Measurements from ENCODE around the gene CDH4.

CDH4 gene

DNA sequence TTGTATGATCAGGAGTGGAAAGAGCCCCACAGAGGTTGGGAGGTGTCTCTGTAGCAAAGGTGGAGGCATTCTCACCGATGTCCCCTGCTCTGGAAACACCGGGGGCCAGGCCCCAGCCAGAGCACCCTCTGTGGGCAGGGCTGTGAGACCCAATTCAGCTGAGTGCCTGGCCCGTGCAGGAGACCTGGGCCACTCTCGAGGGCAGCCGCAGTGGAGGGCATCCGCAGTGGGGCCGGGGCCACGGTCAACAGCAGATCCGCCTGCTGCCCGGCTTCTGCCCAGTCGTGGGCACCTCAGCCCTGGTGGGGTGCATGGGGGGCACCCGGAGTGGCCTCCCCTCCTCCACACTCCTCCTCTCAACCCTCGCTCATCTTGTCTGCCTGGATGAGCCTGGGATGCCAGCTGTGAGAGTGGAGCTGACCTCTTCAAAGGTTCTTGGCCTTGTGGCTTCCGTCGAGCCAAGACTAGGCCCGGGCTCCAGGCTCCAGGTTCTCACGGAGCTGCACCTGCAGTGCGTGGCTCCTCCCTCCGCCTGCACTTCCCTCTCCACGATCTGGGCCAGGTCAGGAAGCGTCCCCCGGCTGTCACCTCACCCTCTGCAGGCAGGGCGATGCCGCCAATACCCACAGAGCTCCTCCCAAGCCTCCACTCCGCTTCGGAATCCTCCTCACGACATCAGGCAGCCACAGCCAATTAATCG, 678.9 kb downstream of the CDH4 start:
- DNase-seq (ENCODE audit: low read depth): no peak

DNA sequence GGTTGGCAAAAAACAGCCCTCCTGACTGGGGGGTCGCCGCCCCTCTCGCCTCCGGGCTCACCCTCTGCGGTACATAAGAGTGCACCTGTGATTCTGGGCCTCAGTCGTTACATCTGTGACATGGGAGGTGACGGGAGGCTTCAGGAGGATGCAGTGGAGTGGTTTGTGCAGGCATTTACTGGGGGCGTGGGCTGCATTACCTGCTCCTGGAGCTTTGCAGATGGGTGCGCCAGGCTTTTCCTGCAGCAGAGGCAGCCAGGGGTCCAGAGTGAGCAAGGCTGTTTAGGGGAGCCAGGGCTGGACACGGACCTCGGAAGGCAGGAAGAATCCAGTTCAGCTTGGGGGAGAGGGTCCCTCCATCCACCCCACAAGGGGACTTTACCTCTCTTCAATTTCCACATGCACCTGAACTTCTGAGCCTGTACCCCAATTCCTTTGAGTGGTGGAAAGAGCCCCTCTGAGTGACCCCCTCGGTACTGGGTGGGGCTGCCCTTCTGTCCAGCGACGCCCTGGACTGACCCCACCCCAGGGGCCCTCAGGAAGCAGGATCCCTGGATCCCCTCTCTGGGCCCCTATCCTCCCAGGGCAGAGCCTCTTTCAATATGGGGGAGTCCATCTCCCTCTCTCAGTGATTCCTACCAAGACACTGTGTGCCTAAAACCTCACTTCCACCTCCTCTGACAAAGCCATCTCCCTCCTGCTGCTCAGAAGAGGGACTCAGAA, 679.6 kb downstream of the CDH4 start:
- no peak for DNase-seq (ENCODE audit: low read depth)

DNA sequence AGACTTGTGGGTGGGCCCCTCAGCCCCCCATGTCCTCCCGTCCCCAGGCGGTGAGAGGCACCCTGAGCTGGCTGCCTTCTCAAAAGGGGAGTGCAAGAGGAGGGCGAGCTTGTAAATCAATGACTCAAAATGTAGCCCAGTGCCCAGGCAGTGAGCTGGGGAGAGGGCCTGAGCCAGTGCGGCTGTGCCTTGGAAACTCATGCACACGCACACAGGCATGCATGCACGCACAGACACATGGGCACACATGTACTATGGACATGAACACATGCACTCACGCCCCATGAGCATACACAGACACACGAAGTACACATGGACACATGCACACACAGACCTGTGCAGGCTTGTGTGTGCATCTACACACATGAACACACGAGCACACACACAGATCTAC, 680.1 kb downstream of the CDH4 start:
- no peak for DNase-seq (ENCODE audit: low read depth)

DNA sequence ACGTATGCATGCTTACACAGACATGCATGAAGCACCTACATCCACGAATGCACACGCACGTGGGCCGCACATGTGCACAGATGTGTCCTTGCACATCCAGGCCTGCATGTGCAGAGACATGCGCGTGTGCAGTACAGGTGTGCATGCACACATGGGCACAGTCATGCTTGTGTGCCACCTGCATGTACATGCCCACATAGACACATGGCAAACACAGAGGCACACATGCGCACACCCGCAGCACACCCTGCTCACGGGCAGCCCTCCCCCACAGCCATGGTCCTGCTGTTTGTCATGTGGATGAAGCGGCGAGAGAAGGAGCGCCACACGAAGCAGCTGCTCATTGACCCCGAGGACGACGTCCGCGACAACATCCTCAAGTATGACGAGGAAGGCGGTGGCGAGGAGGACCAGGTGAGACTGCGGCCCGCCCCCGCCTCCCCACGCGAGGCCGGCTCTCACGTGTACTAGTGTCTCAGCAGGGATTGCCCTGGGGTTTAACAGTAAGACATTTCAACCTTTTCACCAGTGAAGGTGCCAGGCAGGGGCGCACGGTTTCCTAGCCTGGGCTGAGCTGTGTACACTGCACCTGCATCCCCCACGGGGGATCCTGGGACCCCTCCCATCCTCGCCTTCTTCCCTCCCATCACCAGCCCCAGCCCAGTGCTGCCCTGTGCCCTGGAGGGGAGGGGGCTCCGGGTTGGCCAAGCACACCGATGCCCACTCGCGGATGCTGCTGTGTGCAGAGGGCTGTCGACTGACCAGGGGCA, 680.8 kb downstream of the CDH4 start:
- DNase-seq (ENCODE audit: low read depth): no peak

DNA sequence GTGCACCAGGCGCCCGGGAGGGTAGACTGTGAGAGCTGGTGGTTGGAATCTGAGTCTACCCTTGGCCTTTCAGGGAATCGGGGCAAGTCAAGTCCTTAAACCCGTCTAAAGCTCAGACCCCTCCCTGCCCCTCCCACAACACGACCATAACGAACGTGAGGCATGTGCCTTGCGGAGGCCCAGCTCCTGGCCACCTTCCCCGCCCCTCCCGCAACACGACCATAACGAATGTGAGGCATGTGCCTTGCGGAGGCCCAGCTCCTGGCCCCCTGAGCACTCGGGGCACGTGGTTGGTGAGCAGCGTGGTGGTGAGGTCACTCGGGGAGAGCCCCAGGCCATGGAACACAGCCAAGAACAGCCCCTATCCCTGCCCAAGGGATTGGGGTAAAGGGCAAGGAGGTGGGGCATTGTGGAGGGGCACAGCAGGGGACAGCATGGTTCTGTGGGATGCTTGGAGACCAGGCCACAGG, 681.5 kb downstream of the CDH4 start:
- no peak for DNase-seq (ENCODE audit: low read depth)

DNA sequence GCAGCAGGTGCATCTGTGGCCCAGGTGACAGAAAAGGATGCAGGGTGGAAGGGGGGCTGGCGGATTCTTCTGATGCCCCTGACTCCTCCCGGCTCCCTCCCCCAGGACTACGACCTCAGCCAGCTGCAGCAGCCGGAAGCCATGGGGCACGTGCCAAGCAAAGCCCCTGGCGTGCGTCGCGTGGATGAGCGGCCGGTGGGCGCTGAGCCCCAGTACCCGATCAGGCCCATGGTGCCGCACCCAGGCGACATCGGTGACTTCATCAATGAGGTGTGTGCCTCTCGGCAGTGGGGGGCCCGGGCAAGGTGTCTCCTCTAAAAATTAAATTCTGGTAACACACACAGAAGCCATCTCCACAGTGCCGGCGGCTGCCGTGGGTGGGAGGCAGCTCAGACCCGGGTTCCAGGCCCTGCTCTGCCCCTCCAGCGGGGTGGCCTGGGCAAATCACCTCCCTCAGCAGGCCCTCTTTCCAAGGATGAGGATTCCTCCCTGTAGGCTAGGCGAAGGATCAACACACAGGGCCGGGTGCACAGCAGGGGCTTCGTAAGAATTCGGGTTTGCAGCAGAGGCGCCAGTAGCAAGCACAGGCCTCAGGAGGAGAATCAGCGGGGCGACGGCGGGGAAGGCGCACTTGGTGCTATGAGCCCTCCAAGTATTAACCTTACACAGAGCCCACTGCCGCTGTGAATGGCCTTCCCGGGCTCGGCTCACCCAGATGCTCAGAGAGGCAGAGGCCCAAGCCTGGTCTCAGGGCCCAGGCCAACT, 682.1 kb downstream of the CDH4 start:
- no peak for DNase-seq (ENCODE audit: low read depth)

DNA sequence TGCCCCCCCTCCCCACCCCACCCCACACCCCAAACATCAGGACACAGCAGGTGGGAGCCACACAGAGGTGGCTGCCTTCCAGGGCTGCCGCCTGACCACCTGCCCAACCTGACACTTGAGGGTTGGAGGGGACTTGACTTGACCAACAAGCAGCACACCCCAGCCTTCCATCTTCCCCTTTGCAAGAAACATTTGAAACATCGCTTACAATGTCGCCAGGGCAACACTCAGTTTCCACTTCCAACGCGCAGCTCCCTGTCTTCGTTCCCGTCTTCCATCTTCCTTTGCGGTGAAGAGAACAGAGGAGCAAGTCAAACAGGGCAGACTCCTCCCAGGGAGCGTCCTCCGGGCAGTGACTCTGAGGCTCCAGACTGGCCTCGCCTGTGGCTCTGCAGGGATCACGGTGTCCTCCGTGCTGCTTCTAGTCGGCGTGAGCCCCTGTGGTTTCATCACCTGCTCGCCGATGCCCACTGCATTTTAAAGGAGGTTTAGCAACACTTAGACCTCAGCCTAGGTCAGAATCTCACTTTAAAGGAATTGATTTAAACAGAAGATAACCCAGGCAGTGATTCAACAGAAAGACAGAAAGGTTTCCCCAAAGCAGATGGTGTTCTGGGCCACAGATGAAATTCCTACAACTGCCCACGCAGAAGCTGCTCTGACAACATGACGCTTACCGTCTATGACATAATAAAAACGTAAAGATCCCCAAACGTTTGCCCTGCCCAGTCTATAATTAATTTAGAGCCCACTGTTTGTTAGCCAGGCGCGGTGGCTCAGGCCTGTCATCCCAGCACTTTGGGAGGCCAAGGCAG, 682.9 kb downstream of the CDH4 start:
- DNase-seq (ENCODE audit: low read depth): no peak

DNA sequence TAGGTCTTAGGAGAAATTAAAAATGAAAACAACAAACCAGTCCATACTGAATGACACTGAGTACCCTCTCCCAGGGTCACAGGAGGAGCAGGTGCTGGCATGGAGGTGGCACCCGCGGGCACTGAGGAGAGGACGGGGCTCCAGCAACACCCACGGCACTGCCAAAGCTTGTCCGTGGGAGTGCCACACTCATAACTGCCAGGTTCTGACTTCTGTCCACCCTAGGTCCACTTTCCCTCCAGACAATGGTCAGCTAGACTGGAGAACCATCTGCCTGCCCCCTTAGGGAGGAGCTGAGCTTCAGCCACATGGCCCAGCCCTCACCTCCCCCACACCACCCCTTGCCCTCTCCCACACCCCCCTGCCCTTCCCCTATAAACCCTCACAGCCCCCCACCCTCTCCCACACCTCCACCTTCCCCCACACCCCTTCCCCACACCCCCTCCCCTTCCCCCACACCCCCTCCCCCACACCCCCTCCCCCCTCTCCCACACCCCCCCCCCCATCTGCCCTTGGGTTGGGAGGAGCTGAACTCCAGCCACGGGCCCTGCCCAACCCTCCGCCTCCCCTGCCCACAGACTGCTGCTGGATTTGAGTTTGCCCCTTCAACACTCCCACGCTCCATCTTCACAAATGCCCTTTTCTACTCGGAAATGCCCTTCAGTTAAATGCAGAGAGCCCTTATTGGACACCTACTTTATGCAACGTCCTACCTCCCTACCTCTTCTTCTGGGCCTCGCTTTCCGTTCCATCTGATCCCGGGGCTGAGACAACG, 684.1 kb downstream of the CDH4 start:
- no peak for DNase-seq (ENCODE audit: low read depth)

DNA sequence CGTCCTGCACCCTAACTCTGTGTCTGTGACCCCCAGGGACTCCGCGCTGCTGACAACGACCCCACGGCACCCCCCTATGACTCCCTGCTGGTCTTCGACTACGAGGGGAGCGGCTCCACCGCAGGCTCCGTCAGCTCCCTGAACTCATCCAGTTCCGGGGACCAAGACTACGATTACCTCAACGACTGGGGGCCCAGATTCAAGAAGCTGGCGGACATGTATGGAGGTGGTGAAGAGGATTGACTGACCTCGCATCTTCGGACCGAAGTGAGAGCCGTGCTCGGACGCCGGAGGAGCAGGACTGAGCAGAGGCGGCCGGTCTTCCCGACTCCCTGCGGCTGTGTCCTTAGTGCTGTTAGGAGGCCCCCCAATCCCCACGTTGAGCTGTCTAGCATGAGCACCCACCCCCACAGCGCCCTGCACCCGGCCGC, 684.7 kb downstream of the CDH4 start:
- no peak for DNase-seq (ENCODE audit: low read depth)

DNA sequence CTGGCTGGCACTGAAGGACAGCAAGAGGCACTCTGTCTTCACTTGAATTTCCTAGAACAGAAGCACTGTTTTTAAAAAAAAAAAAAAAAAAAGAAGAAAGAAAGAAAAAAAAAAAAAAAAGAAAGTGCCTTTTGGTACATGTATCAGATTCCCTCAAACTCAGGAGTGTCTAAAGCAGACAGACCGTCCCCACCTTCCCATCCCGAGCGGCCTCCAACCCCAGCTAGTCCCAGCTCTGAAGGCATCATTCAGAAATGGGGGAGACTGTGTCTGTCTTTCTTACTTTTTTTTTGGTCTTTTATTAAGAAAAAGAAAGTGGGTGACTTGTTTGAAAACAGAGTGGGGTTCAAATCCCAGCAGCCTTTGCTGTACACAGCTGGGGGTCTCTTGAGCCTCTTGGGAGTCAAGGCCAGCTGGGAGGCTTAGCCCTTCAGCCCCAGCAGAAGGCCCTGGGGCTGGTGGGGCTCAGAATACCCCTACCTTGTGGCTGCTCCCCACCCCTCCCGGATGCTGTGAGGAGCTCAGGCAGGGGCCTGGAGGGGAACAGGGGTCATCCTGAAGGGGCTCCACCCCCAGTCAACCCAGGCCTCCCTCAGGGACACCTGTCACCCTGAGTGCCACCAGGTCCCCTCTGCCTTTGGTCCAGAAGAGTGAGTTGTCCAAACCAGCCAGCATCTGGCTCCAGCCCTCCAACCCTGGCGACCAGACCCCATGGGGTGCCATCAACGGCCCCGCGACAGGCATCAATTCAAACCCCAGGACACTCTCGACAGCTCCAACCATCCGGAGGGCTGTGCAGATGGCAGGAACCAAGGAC, 685.3 kb downstream of the CDH4 start:
- no peak for DNase-seq (ENCODE audit: low read depth)

DNA sequence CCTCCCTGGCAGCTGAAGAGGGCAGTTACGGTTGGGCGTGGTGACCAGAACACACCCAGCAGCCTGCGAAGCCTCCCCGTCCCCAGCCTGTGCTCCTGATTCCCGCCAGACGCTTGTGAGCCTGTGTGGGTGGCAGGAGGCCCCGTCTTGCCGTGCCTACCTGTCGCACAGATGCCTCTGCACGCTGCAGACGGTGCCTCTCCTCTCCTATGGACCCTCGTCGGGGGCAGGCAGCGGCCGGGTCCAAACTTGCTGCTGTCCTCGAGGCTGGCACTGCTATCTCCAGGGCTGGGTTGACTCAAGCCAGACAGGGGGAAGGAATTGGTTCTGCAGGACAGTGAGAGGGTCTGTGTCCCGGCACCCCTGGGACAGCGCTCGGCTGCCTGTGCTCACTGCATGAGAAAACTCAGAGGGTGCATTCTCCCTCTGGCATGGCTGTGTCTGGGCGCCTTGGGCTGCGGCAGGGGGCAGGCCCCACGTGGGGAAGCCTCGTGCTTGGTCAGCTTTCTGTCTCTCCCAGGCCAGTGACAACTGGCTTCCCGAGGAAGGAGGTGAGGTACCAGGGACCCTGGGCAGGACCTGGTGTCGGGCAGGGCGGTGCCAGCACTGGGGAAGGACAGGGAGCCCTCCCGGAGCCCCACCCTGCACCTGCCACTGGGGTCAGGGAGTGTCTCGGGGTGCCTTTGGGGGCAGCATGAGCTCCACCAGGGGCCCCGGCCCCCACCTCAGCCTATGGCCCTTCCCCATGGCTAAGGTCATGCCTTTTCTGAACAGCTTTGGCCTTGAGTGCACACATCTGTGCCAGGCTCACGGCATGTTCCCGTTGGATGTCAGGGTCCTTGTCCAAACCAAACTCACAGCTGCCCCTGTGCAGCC, 686.1 kb downstream of the CDH4 start:
- DNase-seq (ENCODE audit: low read depth): no peak

DNA sequence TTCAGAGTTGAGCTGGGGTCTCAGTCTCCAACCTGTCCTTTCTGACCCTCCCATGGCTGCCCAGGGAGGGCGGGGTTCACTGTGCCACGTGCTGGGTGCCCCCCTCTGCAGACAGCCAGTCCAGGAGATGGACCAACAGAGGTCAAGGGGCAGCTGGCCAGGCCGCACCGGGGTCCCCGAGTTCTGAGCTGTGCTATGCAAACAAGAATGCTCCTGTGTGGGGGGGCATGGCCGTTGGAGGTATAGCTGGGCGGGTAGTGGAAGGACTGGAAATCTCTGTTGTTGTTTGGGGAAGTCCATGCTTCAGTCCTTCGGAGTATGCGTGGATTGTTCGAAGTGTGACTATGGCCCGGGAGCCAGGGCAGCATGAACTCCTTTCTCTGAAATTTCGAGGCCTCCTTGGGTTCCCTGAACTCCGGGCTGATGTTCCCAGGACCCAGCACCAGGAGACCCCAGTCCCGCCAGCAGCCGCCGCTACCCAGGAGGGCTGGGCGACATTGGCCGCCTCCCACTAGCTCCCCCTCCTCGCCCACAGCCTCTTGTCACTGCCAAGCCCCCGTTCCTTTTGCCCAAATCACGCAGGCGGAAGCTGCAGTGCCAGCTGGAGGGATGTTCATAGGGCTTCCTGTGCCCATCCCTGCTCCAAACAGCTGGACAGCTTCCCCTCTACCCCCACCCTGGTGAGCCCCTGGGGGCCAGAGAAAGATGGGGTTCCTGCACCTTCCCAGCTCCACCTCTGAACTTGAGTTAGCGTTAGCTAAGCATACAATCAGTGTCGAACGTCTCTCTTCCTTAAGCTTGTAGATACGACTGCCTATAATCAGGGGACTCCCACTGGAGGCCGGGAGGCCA, 687.0 kb downstream of the CDH4 start:
- no peak for DNase-seq (ENCODE audit: low read depth)

DNA sequence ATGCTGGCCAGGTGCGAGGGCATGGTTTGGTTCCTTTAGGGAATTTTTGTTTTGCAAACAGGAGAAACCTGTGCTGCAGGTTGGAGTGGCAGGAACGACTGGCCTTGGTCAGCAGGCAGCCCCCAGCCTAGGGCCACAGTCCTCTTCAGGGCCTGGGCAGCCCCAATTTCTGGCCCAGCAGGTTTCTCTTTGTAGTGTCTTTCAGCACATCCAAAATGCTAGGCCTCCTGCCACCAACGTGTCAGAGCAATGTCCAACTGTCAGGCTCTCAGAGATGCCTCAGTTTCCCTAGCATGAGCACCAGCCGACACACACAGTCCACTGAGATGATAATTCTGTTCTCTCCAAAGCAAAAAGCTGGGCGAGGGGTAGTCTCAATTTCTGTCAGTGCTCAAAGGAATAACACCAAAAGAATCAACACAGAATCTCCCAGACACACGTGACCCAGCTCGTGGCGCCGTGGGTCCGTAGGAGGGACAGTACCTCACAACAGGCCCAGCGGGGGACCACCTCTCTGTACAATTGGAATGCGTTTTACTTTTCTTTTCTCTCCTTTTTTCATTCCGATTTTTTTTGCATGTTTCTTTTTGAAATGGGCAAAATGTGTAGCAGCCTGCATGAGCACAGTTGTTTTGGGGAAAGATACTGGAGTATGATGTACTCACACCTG, 687.8 kb downstream of the CDH4 start:
- no peak for DNase-seq (ENCODE audit: low read depth)

DNA sequence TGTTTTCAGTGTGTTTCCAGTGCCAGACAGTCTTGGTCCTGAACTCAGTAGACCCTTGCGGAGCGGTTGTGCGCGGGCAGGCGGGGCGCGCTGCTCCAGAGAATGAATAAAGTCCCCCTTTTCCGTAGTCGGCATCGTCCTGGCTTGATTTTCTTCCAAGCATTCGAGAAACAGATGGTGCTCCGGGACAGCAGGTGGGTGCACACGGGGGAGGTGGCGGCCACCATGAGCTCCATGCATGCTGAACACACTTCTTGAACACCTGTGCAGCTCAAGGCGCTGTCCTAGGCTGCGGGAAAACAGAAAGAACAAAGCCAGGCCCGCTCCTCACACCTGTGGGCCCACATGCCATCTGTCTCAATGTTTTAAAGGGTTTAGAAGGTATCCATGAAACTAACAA, 688.4 kb downstream of the CDH4 start:
- DNase-seq (ENCODE audit: low read depth): no peak

DNA sequence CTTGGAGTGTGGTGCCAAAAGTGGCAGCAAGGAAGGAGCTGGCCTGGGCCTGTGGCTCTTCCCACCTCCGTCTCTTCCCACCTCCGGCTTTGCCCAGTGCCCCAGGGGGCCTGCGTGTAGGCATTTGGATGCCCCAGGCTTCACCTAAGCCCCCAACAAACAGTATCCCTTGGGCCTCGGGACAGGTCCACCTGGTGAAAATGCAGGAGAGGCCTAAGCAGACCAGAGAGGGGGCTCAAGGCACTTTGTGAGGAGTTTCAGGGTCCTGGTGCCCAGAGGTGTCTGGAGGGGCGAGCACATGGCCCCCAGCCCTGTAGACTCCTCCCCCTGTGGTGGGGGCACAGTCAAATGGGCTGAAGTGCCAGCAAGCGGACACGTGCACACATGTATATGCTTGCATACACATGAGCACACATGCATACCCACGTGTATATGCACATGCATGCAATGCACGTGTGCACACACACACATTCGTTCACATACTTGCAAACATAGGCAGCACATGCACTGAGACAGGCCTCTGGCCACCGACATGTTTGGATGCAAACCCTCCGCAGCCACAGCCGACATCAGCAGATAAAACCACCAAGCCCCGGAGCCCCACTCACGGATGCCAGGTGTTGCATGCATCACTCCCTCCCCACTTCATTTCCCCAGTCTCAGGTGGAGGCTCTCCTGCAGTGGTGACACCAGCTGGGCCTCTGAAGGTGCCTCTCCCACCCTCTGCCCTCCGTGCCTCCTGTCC, 689.1 kb downstream of the CDH4 start:
- no peak for DNase-seq (ENCODE audit: low read depth)

DNA sequence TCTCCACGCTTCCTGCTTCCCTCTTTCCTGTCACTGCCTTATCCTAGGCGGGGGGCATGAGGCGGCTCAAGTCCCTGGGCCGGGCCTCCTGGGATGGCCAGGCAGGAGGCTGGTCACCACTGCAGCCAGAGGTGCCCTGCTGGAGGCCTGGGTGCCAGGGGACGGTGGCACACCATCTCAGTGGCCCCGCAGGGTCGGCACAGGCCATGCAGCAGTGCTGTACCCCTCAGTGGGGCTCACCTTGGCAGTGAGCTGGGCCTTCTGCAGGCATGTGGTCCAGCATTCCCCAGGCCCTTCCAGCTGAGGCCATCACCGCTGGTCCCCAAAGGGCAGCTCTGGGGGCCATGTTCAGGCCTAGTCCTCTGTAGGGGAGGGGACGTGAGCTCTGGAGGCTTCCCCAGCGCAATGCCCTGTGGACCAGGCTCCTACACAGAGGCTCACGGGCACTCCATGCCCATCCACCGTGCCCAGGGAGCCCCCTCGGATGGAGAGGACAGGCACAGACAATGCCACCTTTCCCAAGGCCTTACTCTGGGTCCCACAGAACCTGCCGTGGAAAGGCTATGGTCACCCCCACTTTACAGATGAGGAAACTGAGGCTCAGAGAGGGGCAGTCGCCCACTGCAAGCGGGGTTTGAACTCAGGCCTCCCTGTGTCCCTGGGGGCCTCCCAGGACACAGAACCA, 689.8 kb downstream of the CDH4 start:
- no peak for DNase-seq (ENCODE audit: low read depth)

All from fibroblast of the conjunctiva (primary cell).